Esophagus squamous epithelium (tissue), 4 donors: ENCODE data around the gene ADIPOR2.

ENCODE experiments used
- CTCF ChIP-seq, 6 experiments: fragments of 450-650 bp in 4 of 6; fragments of 200-600 bp in 2 of 6; sonication (generic) in 2 of 6; IDR thresholded peaks; one replicate each; pipeline ENCODE4 v1.5.1; 2016 to 2019; ENCODE audit warnings: antibody characterized with exemption in 6 of 6, mild to moderate bottlenecking in 4 of 6, moderate library complexity in 4 of 6
- POLR2A ChIP-seq, 4 donors: fragments of 450-650 bp; IDR thresholded peaks; one replicate each; pipeline ENCODE4 v1.6.1; 2017; ENCODE audit warnings: antibody characterized with exemption in 4 of 4, mild to moderate bottlenecking in 4 of 4, moderate library complexity in 3 of 4

GRCh38 chr12:1661553-1662335, 29.1 kb upstream of the ADIPOR2 start:
- TF ChIP-seq CTCF (IDR thresholded peaks at IDR 0.05) (no peak), POLR2A (IDR thresholded peaks at IDR 0.05) (peak in 2 of 4 donors; percentile 22 to 61)
